HFFc6 (cell line): ENCODE results near the gene ADM5. TPM values are rescaled to one million over a fixed set of nuclear protein-coding genes. Genes with fewer than 3 reads are reported as not detected.

ENCODE experiments used
- DNase-seq: peaks from one replicate; pipeline ENCODE4 v3.0.0-alpha.2; 2018
- H3K27ac Mint-ChIP-seq: 2 replicates; pipeline ENCODE4 v1.8.0; 2020; ENCODE audit warnings: mild to moderate bottlenecking, mixed read lengths
- H3K27me3 Mint-ChIP-seq: 2 replicates; pipeline ENCODE4 v1.8.0; 2021; ENCODE audit warnings: mild to moderate bottlenecking, moderate library complexity, mixed read lengths; ENCODE audit not compliant: insufficient read depth
- H3K36me3 Mint-ChIP-seq: 2 replicates; pipeline ENCODE4 v1.8.0; 2021; ENCODE audit warnings: low read depth, mixed read lengths
- H3K4me1 Mint-ChIP-seq: 2 replicates; pipeline ENCODE4 v1.8.0; 2020; ENCODE audit warnings: low read depth, mixed read lengths
- H3K4me3 Mint-ChIP-seq: 2 replicates; pipeline ENCODE4 v1.8.0; 2020; ENCODE audit warnings: mild to moderate bottlenecking, moderate library complexity, mixed read lengths
- H3K9me3 Mint-ChIP-seq: 2 replicates; pipeline ENCODE4 v1.8.0; 2020; ENCODE audit warnings: mild to moderate bottlenecking, mixed read lengths
- CTCF ChIP-seq: fragments of 200-600 bp; sonication (generic); IDR thresholded peaks from 2 replicates; pipeline ENCODE4 v1.5.0; 2021; ENCODE audit warnings: antibody characterized with exemption, mild to moderate bottlenecking
- total RNA-seq, 6 experiments: library from RNA; stranded (reverse); fragmentation: NEBNext Ultra II Directional; extraction: Animal tissue kit (Norgen Biotek cat#: 25700); gene quantifications; 2 replicates in 1 of 6; 3 replicates in 5 of 6; pipeline ENCODE4 v1.2.3, GENCODE V29; 2021

ADM5 gene
- total RNA-seq, 6 experiments from 2014 or later = 0.74 to 0.99 (median 0.87) TPM

- H3K27me3 Mint-ChIP-seq = peaks cover 12% of the 10 kb centered on the region
- H3K27ac Mint-ChIP-seq = no peak overlapping the region
- H3K4me1 Mint-ChIP-seq = peaks cover 22% of the 10 kb centered on the region
- TF ChIP-seq CTCF = no peak
- H3K4me3 Mint-ChIP-seq = no peak overlapping the region
- peaks cover 10% of the 10 kb centered on the region for H3K36me3 Mint-ChIP-seq
- no peaks in the 10 kb centered on the region; the same call in 1 of the 2 replicates for H3K9me3 Mint-ChIP-seq
- no peak for DNase-seq
Observed at GRCh38 chr19:49688531-49689132, 762 bp upstream of the ADM5 start.

- Mint-ChIP-seq H3K4me1 (peaks cover 22% of the 10 kb centered on the region), H3K27me3 (peaks cover 10% of the 10 kb centered on the region), H3K27ac (peak overlapping the region; percentile 81), H3K4me3 (peak overlapping the region; percentile 91), H3K36me3 (peaks cover 13% of the 10 kb centered on the region), H3K9me3 (no peaks in the 10 kb centered on the region; the same call in 1 of the 2 replicates)
- TF ChIP-seq CTCF = peak; percentile 46
- DNase-seq = no peak
Observed at GRCh38 chr19:49690079-49690655, 773 bp downstream of the ADM5 start.

- H3K36me3 Mint-ChIP-seq = peaks cover 10% of the 10 kb centered on the region
- no peaks in the 10 kb centered on the region; the same call in 1 of the 2 replicates for H3K9me3 Mint-ChIP-seq
- peaks cover 22% of the 10 kb centered on the region for H3K4me1 Mint-ChIP-seq
Observed at GRCh38 chr19:49690656-49691242, 1.4 kb downstream of the ADM5 start, which contains the start of gene CPT1C. Gene CPT1C, plus strand, starts transcription at chr19:49691116. Its CDS starts 1,137 bp downstream, at chr19:49692253.

GRCh38 chr19:49691243-49692146 is 2.1 kb downstream of the ADM5 start:
- peak overlapping the region; percentile 91 for H3K4me3 Mint-ChIP-seq
- H3K27me3 Mint-ChIP-seq = peaks cover 8% of the 10 kb centered on the region
- no peaks in the 10 kb centered on the region; the same call in 1 of the 2 replicates for H3K9me3 Mint-ChIP-seq
- peak; percentile 49 for DNase-seq
- H3K27ac Mint-ChIP-seq = peak overlapping the region; percentile 81
- peaks cover 22% of the 10 kb centered on the region for H3K4me1 Mint-ChIP-seq
- peaks cover 10% of the 10 kb centered on the region for H3K36me3 Mint-ChIP-seq
- no peak for TF ChIP-seq CTCF

More at GRCh38 chr19:49690656-49691242, 1.4 kb downstream of the ADM5 start, which contains the start of gene CPT1C:
- peak; percentile 77 for DNase-seq
- Mint-ChIP-seq H3K27ac (peak within 1 kb of the TSS; percentile 81), H3K4me3 (peak within 1 kb of the TSS; percentile 91), H3K27me3 (peaks cover 8% of the 10 kb centered on the region)
- TF ChIP-seq CTCF = no peak

GRCh38 chr19:49692147-49692506 is 2.7 kb downstream of the ADM5 start:
- no peak for TF ChIP-seq CTCF
- H3K4me1 Mint-ChIP-seq = peaks cover 22% of the 10 kb centered on the region
- H3K27ac Mint-ChIP-seq = peak overlapping the region; percentile 9; the same call in 1 of the 2 replicates

More at GRCh38 chr19:49692147-49692506, 2.7 kb downstream of the ADM5 start:
- peaks cover 12% of the 10 kb centered on the region for H3K36me3 Mint-ChIP-seq
- H3K9me3 Mint-ChIP-seq = no peaks in the 10 kb centered on the region; the same call in 1 of the 2 replicates
- DNase-seq = no peak
- H3K4me3 Mint-ChIP-seq = peak overlapping the region; percentile 91
- peaks cover 8% of the 10 kb centered on the region for H3K27me3 Mint-ChIP-seq
